ENCODE measurements around the gene MYO3B. TPM values are rescaled to one million over a fixed set of nuclear protein-coding genes. Genes with fewer than 3 reads are reported as not detected.

Gene MYO3B
- total RNA-seq, 4 donors from 2014 or later: 0.48 TPM; not detected in 3

DNA sequence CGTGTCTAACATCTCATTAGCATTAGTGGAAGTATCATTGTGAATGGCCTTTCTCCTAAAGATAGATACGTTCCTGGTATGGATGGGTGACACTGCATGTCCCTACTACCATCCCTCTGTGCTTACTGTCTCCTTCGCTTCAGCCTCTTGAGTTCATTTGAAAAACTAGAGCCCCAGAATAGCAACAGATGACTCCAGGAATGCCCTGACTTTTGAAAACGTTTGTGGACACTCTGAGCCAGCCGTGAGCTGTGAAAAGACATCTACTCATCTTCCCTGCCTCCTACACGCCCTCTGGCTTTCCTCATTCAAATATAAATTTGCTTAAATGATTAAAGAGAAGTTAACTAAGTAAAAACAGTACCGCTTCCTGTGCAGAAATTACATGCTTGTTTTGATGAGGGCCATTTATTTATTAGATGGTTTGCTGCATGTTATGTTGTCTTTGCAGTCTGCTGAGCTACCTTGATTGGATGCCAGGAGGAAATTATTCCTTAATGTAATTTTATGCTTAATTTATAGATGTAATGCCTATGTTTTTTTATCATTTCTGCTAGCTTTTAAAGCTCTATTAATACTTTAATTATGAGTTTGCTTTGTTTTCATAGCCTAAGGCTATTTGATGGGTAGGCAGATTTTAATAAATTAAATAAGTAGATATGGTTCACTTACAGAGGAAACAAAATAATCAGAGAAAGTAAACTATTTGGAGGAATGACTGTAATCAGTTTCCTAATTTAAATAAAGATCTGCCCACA is 32.1 kb upstream of the MYO3B start:
- in situ Hi-C loops (cut with MboI; ENCODE audit: low pct_ligation_motif_present in 1 of 4, low pct_unique_long_range_greater_than_20kb in 1 of 4, low sequenced_read_pairs in 3 of 4): no loop called here
- WGBS, 2 donors (ENCODE audit: low coverage in 1 of 2): 57 to 59% methylated on average over 7 of the region's 7 CpGs

DNA sequence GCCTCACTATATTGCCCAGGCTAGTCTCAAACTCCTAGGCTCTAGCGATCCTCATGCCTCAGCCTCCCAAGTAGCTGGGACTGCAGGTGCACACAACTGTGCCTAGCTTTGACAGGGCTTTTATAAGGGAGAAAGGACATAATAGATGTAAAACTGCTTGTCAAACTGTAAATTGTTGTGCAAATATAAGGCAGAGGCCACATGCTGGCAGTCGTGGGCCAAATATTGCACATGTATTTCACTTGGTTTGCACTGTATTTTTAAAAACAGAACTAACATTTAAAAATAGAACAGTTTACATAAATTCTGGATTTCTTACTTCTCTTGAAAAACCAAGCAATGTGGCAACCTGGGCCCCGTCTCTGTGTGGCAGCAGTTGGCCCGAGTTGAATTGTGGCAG is 31.2 kb upstream of the MYO3B start:
- 51 to 80% methylated on average over 2 to 4 of the region's 4 CpGs for WGBS, 2 donors (ENCODE audit: low coverage in 1 of 2)

More for the DNA sequence above, 32.1 kb upstream of the MYO3B start:
- Histone ChIP-seq H3K4me3 (no peak overlapping the region), H3K36me3 (no peaks in the 10 kb centered on the region), H3K9me3 (no peaks in the 10 kb centered on the region), H3K27ac (no peak overlapping the region), H3K4me1 (no peaks in the 10 kb centered on the region), H3K27me3 (no peaks in the 10 kb centered on the region)
- DNase-seq: no peak
- TF ChIP-seq, protein P1, sequence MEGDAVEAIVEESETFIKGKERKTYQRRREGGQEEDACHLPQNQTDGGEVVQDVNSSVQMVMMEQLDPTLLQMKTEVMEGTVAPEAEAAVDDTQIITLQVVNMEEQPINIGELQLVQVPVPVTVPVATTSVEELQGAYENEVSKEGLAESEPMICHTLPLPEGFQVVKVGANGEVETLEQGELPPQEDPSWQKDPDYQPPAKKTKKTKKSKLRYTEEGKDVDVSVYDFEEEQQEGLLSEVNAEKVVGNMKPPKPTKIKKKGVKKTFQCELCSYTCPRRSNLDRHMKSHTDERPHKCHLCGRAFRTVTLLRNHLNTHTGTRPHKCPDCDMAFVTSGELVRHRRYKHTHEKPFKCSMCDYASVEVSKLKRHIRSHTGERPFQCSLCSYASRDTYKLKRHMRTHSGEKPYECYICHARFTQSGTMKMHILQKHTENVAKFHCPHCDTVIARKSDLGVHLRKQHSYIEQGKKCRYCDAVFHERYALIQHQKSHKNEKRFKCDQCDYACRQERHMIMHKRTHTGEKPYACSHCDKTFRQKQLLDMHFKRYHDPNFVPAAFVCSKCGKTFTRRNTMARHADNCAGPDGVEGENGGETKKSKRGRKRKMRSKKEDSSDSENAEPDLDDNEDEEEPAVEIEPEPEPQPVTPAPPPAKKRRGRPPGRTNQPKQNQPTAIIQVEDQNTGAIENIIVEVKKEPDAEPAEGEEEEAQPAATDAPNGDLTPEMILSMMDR (IDR thresholded peaks at IDR 0.05): no peak
- TF ChIP-seq POLR2A (IDR thresholded peaks at IDR 0.05) (no peak), EP300 (IDR thresholded peaks at IDR 0.05; ENCODE audit: low read depth) (no peak), POLR2AphosphoS5 (IDR thresholded peaks at IDR 0.05) (no peak)
- intact Hi-C loops (cut with DNase I; ENCODE audit: low total_unique reads): no loop called here

DNA sequence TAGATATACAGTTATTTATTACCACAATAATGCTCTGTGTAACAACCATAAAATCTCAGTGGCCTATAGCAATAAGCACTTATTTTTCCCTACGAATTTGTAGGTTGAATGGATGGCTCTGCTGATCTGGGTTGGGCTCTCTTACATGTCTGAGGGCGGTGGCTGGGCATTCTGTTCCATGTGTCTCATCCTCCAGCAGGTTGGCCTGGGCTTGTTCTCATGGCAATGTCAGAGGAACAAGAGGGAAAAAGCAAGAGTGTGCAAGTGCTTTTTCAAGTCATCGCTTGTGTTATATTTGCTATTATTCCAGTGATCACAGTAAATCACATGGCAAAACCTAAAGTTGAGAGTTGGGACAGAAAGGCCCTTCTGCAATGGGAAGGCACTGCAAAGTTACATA is 30.4 kb upstream of the MYO3B start:
- Histone ChIP-seq H3K4me1 (no peaks in the 10 kb centered on the region), H3K4me3 (no peak overlapping the region), H3K9me3 (no peaks in the 10 kb centered on the region), H3K27ac (no peak overlapping the region), H3K27me3 (no peaks in the 10 kb centered on the region), H3K36me3 (no peaks in the 10 kb centered on the region)
- TF ChIP-seq, protein P1 (IDR thresholded peaks at IDR 0.05): no peak
- no peak for TF ChIP-seq POLR2A (IDR thresholded peaks at IDR 0.05)
- no peak for TF ChIP-seq POLR2AphosphoS5 (IDR thresholded peaks at IDR 0.05)
- TF ChIP-seq EP300 (IDR thresholded peaks at IDR 0.05; ENCODE audit: low read depth): no peak
- in situ Hi-C loops (cut with MboI; ENCODE audit: low pct_ligation_motif_present in 1 of 4, low pct_unique_long_range_greater_than_20kb in 1 of 4, low sequenced_read_pairs in 3 of 4) (no loop called here), intact Hi-C loops (cut with DNase I; ENCODE audit: low total_unique reads) (no loop called here)
- 81% methylated on average over 3 of the region's 3 CpGs; no CpG with 5 or more reads in 1 of the 2 donors for WGBS, 2 donors (ENCODE audit: low coverage in 1 of 2)
- no peak for DNase-seq

More for the DNA sequence above, 31.2 kb upstream of the MYO3B start:
- in situ Hi-C loops (cut with MboI; ENCODE audit: low pct_ligation_motif_present in 1 of 4, low pct_unique_long_range_greater_than_20kb in 1 of 4, low sequenced_read_pairs in 3 of 4): no loop called here
- TF ChIP-seq, protein P1 (IDR thresholded peaks at IDR 0.05): no peak
- TF ChIP-seq EP300 (IDR thresholded peaks at IDR 0.05; ENCODE audit: low read depth) (no peak), POLR2AphosphoS5 (IDR thresholded peaks at IDR 0.05) (no peak), POLR2A (IDR thresholded peaks at IDR 0.05) (no peak)
- Histone ChIP-seq H3K27me3 (no peaks in the 10 kb centered on the region), H3K4me3 (no peak overlapping the region), H3K27ac (no peak overlapping the region), H3K36me3 (no peaks in the 10 kb centered on the region), H3K4me1 (no peaks in the 10 kb centered on the region), H3K9me3 (no peaks in the 10 kb centered on the region)
- DNase-seq: no peak
- intact Hi-C loops (cut with DNase I; ENCODE audit: low total_unique reads): no loop called here

DNA sequence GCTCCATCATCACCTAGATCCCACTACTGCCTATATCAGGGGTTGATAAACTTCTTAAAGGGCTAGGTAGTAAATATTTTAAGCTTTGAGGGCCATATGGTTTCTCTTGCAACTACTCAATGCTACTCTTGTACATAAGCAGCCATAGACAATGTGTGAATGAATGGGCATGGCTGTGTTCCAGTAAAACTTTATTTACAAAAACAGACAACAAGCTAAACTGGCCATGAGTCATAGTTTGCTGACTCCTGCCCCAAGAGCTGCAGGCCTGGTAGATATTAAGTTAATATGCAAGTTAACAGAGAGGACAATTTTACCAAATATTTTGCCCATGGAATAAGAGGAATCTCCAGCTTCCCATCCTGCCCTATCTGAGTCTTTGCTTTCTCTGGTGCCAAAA is 29.8 kb upstream of the MYO3B start:
- H3K36me3 ChIP-seq: no peaks in the 10 kb centered on the region
- intact Hi-C loops (cut with DNase I; ENCODE audit: low total_unique reads): no loop called here
- H3K27ac ChIP-seq: no peak overlapping the region
- no peaks in the 10 kb centered on the region for H3K27me3 ChIP-seq
- no peak overlapping the region for H3K4me3 ChIP-seq
- H3K9me3 ChIP-seq: no peaks in the 10 kb centered on the region
- H3K4me1 ChIP-seq: no peaks in the 10 kb centered on the region
- in situ Hi-C loops (cut with MboI; ENCODE audit: low pct_ligation_motif_present in 1 of 4, low pct_unique_long_range_greater_than_20kb in 1 of 4, low sequenced_read_pairs in 3 of 4): no loop called here
- DNase-seq: no peak
- no peak for TF ChIP-seq POLR2A (IDR thresholded peaks at IDR 0.05)
- TF ChIP-seq, protein P1 (IDR thresholded peaks at IDR 0.05): no peak
- TF ChIP-seq POLR2AphosphoS5 (IDR thresholded peaks at IDR 0.05): no peak
- no peak for TF ChIP-seq EP300 (IDR thresholded peaks at IDR 0.05; ENCODE audit: low read depth)
